Ramos (cell line): Measurements from ENCODE around the gene NATD1.

ENCODE experiments used
- in situ Hi-C: fragments of 300-500 bp; cut with MboI; formaldehyde crosslinking; loops from one replicate; pipeline ENCODE4 v1.14.3; 2022; ENCODE audit warnings: low sequenced_read_pairs; ENCODE audit not compliant: unreplicated experiment

NATD1 gene

DNA sequence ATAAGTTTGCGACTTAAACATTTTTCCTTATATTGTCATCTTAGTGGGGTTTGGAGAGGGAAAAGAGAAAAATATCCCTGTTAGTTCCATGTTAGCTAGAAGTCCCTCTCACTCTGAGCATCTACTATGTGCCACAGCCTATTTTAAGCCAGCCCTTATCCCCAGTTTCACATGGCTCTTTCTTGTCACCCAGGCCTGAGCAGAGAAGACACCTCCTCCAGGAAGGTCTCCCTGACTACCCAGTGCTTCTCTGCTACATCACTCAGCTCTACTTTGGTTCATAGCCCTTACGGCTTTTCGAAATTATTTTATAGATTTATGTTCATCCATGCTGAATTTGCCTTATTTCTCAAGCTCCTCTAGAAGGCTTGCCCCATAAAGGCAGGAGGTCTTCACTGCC lies 24.1 kb upstream of the NATD1 start:
- in situ Hi-C loops, result loop anchor here (10.0 kb wide), 1 partner anchor 153 kb away; the partner anchor contains the start of gene DHRS7B

- in situ Hi-C loops, result loop anchor here (10.0 kb wide), 1 partner anchor 151 kb away; the partner anchor contains the start of gene DHRS7B
Measured at GRCh38 chr17:21276264-21276588, 23.0 kb upstream of the NATD1 start.

GRCh38 chr17:21275579-21276263 lies 22.5 kb upstream of the NATD1 start:
- in situ Hi-C loops, result loop anchor here (10.0 kb wide), 1 partner anchor 151 kb away; the partner anchor contains the start of gene DHRS7B

GRCh38 chr17:21275047-21275578 lies 21.9 kb upstream of the NATD1 start:
- in situ Hi-C loops, result loop anchor here (10.0 kb wide), 1 partner anchor 150 kb away; the partner anchor contains the start of gene DHRS7B

- in situ Hi-C loops, result loop anchor here (10.0 kb wide), 1 partner anchor 148 kb away; the partner anchor contains the start of gene DHRS7B
Measured at GRCh38 chr17:21272881-21273792, 19.9 kb upstream of the NATD1 start.

GRCh38 chr17:21272250-21272649 lies 19.0 kb upstream of the NATD1 start:
- in situ Hi-C loops, result loop anchor here (10.0 kb wide), 1 partner anchor 147 kb away; the partner anchor contains the start of gene DHRS7B

DNA sequence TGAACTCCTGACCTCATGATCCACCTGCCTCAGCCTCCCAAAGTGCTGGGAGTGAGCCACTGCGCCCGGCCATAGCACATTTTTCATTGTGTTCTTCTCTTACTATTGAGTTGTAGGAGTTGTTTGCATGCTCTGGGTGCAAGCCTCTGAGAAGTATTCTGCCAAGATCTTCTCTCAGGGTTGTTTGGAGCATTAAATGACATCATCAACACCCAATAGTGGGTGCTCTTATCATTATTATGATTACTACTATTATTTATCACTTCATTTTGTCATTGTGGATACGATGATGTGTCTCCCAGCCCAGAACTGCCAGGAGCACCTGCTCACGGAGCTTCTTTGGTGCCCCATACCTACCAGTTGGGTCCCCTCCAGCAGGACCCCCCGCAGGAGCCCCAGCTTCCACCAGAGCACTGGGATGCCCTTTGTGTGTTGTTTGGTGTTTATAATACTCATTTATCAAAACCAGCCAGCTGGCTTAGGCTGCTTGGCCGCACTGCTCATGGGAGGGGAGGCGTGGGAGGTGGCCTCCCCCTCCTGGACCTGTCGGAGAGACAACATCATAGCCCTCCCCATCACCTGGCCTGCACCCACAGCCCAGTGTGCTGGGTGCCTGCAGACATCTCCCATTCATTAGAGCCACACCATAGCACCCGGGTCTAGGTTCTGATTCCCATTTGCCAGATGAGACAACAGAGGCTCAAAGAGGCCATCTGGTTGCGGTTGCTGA lies 18.4 kb upstream of the NATD1 start:
- in situ Hi-C loops, result loop anchor here (10.0 kb wide), 1 partner anchor 147 kb away; the partner anchor contains the start of gene DHRS7B

DNA sequence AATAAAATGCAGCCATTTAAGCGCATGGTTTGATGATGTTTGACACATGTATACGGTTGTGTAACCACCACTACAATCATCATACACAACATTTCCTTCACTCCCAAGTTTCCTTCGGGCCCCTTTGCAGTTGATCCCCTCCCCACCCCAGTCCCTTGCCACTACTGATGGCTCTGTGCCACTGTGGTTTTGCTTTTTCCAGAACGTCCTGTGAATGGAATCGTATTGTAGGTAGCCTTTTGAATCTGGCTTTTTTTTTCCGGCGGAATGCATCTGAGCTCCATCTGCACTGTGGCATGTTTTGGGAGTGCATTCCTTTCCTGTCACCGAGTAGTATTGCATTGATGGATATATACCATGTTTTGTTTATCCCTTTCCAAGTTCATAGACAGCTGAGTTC lies 16.2 kb upstream of the NATD1 start:
- in situ Hi-C loops, result no loop called here

GRCh38 chr17:21268596-21269188 lies 15.5 kb upstream of the NATD1 start:
- in situ Hi-C loops, result no loop called here

- in situ Hi-C loops, result no loop called here
Measured at GRCh38 chr17:21263376-21263775, 10.2 kb upstream of the NATD1 start.

- in situ Hi-C loops, result no loop called here
Measured at GRCh38 chr17:21262259-21262993, 9.2 kb upstream of the NATD1 start.

DNA sequence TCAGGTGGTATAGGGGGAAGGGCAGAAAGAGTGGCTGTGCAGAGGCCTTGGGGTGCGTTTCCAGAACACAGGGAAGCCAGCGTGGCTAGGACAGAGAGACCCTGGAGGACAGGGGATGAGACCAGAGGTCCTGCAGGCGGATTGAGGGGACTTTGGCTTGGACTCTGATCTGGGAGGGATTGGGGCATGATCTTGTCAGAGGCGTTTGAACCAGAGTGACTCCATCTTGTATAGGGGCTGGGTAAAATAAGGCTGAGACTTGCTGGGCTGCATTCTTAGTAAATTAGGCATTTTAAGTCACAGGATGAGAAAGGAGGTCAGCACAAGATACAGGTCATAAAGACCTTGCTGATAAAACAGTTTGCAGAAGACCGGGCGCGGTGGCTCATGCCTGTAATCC lies 5.4 kb upstream of the NATD1 start:
- in situ Hi-C loops, result no loop called here

GRCh38 chr17:21253646-21254441 lies 634 bp upstream of the NATD1 start:
- in situ Hi-C loops, result no loop called here

DNA sequence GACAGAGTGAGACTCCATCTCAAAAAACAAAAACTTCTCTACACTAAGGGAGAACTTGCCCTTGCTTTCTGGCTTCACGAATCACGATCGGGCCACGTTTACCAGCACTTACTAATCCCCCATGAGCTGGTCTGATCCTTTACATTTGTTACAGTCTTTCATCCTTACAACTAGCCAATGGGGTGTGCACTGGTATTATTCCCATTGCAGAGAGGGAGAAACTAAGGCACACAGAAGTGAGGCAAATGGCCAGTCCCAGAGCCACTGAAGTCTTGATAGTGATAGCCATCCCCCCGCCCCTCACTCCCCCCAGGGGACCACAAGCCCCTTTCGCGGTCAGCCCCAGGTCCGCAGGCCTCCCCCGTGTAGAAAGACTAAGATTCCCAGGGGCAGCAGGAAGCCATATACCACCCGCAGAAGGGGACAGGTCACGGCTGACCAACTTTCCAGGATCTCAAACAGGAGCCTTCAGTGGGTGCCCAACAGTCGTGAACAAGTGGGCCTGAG lies 868 bp downstream of the NATD1 start:
- in situ Hi-C loops, result no loop called here

- in situ Hi-C loops, result no loop called here
Measured at GRCh38 chr17:21251337-21252010, 1.7 kb downstream of the NATD1 start.

DNA sequence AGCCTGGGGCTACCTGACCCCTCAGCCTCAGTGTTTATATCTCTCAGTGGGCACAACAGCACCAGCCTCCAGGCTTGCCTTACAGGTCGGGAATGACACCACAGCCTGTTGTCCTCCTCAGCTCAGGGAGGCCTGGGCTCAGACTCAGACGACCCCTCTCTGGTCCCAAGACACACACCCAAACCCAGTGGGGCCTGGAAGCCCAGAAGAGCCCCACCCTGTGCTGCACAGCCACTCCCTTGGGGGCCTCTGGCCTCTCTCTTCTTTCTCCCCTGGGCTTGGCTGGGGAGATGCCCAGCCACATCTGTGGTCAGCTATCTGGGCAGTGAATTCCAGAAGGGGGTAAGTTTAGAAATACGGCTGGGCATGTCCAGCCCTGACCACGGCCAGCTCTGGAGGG lies 2.4 kb downstream of the NATD1 start:
- in situ Hi-C loops, result no loop called here

DNA sequence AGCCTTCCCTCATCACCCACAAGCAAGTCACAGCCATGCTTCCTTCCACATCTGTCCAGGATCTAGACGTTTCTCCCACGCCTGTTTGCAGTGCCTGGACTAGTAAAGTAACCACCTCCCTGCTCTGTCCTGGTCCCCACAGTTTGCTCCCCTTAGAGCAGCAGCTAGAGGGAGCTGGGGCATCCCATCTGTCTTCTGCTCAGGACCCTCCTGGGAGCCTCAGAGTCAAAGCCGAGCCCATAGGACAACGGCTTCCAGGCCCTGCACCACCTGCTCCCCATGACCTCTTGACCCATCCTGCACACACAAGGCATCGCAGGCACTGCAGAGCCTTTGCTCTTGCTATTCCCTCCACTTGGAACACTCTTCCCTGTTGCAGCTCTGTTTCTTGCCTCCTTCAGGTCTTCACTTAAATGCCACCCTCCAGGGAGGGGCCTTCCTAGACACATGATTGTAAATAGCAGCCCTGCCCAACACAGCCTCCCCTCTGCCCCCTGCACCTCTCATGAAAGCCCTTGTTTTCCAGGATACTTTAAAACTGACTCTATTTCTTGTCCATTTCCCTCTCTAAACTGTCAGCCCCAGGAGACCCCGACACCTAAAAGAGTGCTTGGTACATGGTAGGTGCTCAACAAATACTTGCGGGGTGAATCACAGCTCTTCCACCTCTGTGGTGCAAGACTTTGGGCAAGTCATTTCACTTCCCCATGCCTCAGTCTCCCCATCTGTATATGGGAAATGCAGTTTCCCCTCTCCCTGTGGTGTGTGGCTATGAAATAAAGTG lies 3.1 kb downstream of the NATD1 start:
- in situ Hi-C loops, result no loop called here
